Left kidney (tissue), 2 donors: ENCODE measurements around the gene LCA5L. TPM values are rescaled to one million over a fixed set of nuclear protein-coding genes. Genes with fewer than 3 reads are reported as not detected.
"Not testable (repeated sequence)": the region's sequence is repeated elsewhere in the genome, so short reads cannot be mapped to it uniquely, and the experiment has no call there.

Source experiments
- DNase-seq: peaks from one replicate; pipeline ENCODE4 v3.0.0-alpha.2; 2013
- polyA plus RNA-seq: library from polyadenylated mRNA; unstranded; fragments of 120-200 nt; gene quantifications from one replicate; pipeline ENCODE4 v1.2.1, GENCODE V29; 2013; ENCODE audit not compliant: insufficient read length

LCA5L gene
- polyA plus RNA-seq, 1 donor, result 7.0 TPM

DNA sequence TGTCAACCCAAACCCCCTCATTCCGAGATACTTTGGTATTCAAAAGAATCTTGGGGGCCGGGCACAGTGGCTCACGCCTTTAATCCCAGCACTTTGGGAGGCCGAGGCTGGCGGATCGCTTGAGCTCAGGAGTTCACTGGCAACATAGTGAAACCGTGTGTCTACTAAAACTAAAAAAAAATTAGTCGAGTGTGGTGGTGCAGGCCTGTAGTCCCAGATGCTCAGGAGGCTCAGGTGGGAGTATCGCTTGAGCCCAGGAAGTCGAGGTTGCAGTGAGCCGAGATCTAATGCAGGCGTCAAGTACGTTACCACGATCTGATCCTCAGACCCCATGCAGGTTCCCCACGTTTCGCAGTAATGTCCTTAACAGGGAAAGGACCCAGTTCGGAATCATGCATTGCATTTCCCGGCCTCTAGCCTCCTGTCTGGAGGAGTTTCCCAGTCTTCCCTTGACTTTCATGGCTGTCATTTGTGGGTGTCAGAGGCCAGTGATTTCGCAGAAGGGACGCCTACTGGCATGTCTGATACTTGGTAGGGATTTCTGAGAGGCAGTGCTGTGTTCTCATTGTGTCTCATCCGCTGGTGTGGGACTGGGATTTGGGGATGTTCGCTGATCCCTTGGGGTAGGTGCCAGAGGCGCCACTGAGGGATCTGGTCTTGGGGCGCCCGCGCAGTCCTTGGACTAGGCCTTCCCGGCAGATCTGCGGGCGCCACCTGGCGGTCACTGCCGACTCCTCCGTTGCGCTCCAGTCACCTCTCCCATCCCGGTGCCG, 57.4 kb downstream of the LCA5L start:
- DNase-seq, result peak; percentile 75

DNA sequence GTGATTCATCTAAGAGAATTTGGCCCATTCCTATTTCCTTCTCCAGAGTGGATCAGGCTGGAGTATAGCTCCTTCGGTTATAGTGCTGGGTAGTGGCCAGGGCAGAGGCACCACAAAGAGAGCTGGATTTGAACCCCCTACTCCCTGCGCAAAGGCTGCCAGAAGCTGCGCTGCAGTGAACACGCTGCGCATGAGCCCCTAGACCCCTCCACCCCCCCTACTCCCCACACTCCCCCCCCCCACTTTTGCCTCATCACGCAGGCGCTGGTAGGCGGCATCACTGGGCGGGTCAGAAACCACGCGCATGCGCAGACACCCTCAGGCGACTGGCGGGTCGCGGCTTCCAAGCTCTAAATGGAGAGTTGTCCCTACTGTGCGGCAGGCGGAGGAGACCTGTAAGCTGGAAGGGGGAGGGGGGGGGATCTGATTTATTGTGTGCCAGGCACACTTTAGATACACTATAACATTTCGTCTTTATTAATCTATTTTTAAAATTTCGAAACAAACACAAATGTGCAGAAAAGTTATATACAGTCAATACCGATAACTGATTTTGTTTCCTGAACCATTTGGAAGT, 58.0 kb downstream of the LCA5L start:
- DNase-seq, result peak; percentile 90

DNA sequence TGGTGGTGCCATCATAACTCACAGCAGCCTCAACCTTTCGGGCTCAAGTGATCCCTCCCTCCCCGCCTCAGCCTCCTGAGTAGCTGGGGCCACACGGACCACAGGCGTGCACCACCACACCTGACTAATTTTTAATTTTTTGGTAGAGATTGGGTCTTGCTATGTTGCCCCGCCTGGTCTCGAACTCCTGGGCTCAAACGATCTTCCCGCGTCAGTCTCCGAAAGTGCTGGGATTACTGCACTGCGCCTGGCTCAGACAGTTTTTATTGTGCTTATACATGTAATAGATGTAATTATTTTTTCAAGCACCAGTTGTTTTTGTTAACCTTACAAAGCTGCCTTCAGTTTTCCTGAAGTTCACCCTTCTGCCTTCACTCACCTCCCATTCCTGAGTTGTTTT, 58.7 kb downstream of the LCA5L start:
- no peak for DNase-seq

DNA sequence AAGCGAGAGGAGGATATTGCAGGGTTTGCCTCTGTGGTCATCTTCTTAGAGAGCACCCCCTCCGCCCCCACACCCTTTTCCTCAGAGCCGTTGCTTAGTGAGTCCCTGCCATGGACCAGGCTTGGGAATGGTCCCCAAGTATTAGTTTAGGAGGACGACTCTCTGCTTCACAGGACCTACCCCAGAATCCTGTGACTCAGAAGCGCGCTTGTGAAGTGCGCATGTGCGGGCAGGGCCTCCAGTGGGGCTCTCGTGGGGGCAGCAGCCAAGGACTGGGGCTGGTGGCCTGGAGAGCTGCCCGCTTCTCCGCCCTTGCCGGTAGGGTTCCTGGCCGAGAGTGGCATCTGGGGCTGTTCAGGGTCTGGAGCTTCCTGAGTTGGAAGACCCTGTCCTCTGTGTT, 59.4 kb downstream of the LCA5L start:
- DNase-seq, result no peak

DNA sequence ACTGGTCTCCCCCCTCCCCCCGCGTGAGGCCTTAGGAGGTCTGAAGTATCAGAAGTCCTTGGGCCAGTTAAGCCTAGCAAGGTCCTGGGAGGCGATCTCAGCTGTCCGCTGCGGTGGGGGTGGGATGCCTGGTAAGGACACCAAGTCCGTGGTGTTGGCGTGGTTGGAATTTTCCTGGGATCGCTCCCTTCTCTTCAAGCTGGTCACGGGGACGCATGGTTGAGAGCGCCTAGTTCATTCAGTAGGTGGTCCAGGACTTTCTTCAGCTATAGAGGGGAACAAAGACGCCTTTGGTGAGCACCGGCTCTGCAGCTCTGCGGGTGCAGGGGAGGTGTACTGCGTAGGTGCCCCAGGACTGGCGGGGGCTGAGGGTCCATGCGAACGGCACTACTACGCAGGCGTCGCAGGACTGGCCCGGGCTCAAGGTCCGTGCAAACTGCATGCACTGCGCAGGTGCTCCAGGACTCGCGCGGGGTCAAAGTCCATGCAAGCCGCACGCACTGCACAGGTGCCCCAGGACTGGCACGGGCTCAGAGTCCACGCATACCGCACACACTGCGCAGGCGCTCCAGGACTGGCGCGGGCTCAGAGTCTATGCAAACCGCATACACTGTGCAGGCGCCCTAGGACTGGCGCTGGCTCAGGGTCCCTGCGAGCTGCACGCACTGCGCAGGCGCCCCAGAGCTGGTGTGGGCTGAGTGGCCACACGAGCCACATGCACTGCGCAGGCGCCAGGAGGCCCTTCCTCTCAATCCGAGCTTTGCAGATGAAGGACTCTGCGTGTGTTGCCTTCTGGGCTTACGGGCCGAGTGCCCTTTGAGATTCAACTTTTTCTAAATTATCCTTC, 60.1 kb downstream of the LCA5L start:
- DNase-seq, result peak; percentile 75

DNA sequence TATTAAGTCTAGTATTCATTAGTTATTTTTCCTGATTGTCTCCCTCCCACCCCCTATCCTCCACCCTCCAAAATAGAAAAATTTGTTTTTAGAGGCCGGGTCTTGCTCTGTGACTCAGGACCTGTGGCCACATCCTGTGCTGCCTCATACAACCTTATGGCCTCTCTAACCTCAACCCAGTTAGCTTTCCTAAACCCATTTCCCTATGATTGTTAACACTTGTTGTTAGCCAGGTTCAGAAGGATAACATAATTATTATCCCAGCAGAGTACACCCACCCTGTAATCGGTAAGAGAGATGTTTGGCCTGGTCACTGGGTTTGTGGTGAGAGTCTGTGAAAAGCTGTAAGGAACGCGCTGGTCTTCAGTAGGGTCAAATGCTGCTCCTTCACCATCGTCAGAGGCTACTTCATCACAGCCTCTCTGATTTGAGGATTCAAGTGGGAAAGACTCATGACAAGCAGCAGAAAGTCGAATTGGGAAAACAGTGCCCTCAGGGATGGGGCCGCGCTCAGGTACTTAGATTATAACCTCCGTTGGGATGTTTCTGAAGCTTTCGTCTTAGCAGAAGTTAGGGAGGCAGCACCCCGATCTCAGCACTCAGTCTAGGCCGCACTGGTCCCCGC, 60.8 kb downstream of the LCA5L start:
- no peak for DNase-seq

DNA sequence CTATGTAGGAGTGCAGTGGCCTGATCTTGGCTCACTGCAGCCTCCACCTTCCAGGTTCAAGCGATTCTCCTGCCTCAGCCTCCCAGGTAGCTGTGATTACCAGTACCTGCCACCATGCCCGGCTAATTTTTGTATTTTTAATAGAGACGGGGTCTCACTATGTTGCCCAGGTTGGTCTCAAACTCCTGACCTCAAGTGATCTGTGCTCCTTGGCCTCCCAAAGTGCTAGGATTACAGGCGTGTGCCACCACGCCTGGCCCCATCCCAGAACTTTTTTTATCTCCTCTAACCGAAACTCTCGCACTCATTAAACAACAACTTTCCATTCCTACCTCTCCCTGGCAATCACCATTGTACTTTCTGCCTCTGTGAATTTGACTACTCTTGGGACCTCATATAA, 63.5 kb downstream of the LCA5L start:
- not testable (repeated sequence) for DNase-seq

DNA sequence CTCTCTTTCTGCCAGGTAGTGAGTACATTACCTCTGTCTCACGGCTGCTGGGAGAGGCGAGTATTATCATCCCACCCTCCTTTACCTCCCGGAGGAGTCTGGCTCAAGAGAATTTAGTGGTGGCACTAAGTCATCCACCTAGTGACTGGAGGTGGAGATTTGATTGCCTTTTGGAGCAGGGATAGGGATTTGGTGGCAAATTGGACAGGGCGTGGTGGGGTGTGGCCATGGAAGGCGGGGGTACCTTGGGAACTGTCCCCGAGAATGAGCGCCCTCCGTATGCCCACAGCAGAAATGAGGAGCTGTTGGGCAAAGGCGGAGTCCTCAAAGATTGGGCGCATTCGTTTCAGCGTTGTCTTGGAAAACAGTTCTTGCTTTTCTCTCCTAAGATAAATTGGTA, 64.6 kb downstream of the LCA5L start:
- DNase-seq, result no peak

DNA sequence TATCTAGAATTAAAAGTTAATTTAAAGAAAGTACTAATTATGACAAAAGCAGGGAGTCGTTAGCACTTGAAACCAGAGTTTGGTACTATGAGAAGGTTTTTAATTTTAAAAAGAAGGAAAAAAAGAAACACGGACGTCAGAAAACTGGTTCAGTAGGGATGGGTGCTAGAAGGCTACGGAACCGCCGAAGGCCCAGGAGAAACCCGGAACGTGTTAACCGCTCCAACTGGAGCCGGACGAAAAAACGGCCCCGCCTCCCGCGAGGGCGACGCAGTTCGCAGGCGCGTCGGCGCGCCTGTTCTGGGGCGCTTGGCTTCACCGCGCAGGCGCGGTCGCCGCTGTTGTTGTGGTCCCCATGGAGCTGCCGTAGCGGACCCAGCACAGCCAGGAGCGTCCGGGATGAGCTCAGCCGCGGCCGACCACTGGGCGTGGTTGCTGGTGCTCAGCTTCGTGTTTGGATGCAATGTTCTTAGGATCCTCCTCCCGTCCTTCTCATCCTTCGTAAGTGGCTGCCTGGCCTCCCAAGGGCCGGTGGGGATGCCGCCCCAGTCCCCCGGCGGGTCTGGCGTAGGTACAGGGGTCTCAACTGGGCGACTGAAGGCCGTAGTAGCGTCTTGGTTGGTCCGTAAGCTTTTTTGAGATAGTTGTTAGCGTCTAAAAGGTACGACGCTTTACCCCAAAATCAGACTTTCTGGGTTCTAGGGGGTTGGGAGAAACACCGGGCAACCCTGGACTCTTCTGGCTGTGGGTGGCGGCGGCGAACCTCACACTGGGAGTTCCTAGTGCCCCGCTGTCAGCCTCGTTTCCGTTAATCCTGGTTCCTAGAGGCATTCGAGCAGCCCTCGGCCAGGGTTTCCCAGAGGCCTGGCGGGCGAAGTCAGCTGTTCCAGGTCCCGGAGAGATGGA, 65.3 kb downstream of the LCA5L start:
- DNase-seq, result peak; percentile 92

DNA sequence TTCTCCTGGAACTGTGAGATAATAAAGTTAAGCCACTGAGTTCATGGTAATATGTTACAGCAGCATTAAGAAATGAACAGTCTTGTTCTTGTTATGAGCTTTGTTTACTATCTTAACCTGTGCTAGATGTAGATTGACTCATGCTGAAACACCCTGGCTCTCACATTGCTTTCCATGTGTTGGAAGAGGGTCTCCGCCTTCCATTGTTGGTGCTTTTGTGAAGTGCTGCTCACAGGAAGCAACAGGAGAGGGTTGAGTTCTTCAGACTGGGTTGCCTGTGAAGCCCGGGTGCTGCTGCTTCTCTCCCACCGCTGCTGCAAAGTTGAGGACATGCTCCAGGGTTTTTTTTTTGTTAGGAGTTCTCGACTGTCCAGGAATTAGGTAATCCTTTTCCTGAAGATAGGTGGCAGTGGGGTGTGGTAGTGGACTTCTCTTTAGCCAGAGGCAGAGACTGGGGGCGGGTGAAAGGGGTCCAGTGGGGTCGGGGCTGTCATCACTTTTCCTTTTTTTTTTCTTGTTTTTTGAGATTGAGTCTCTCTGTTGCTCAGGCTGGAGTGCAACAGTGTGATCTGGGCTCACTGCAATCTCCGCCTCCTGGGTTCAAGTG, 68.0 kb downstream of the LCA5L start:
- DNase-seq, result no peak

DNA sequence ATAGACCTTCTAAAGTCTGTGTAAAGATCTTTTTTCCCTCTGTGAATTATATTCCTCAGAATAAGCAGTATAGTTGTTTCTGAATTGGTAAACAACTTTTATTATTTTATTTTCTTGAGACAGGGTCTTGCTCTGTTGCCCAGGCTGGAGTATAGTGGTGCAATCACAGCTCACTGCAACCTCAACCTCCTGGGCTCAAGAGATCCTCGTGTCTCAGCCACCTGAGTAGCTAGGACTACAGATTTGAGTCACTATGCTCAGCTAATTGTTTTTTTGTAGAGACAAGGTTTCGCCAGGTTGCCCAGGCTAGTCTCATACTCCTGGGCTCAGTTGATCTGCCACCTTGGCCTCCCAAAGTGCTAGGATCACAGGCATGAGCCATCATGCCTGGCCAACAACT, 70.1 kb downstream of the LCA5L start:
- no peak for DNase-seq

DNA sequence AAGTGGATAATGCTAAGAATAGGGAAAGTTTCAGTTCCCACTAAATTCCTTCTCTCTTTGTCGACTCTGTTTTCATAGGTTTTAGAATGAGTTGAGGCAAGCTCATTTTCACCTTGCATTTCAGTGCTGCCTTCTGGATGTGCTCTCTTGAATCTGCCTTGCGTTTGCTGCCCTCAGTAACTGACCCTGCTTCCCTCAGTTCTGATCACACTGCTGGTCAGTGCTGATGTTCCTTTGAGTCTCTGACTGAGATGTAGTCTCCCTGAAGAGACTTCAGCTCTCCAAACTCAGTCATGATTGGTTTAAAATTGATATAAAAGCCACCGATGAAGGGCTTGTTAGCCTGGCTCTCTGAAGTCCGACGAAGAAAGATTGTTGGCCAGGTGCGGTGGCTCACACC, 71.5 kb downstream of the LCA5L start:
- DNase-seq, result no peak

DNA sequence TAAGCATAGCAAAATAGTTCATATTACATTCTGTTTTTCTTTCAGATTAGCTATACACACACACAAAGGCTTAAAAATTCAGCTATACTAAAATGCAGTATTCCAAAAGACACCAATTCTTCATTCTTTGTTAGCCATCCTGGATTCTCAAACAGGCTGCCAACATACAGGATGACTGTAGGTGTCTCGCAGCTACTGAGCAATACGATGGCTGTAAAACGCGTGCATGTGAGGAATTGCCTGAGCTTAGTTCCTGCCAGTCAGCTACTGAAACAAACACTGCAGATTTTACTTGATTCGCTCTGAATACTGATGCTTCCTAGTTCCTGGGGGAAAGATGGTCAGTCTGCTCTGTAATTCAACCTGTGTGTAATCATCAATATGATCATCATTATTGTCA, 71.9 kb downstream of the LCA5L start:
- no peak for DNase-seq

DNA sequence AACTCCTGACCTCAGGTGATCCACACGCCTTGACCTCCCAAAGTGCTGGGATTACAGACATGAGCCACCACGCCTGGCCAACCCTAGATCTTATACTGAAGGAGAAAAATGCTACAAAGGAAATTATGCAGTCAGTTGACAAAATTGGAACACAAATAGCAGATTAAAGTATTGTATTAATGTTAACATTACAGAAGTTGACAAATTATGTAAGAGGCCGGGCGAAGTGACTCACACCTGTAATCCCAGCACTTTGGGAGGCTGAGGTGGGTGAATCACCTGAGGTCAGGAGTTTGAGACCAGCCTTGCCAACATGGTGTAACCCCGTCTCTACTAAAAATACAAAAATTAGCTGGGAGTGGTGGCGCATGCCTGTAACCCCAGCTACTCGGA, 75.7 kb downstream of the LCA5L start:
- not testable (repeated sequence) for DNase-seq

DNA sequence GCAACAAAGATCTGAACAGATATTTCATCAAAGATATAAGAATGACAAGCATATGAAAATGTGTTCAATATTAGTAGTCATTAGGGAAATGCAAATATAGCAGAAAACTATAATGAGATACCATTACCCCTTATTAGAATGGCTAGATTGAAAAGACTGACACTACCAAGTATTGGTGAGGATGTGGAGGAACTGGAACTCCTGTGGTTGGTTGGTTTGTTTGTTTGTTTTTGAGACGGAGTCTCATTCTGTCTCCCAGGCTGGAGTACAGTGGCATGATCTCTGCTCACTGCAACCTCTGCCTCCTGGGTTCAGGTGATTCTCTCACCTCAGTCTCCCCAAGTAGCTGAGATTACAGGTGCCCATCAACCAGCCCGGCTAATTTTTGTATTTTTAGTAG, 77.8 kb downstream of the LCA5L start:
- no peak for DNase-seq

DNA sequence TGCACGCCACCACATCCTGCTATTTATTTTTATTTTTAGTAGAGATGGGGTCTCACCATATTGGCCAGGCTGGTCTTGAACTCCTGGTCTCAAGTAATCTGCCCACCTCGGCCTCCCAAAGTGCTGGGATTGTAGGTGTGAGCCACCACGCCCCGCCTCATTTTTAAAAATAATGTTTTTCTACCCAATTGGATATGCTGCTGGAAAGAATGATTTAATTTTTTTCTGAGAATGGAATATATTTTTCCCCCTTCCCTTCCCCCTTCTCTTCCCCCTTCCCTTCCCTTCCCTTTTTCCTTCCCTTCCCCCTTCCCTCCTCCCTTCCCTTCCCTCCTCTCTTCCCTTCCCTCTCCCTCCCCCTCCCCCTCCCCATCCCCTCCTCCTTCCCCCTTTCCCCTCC, 79.0 kb downstream of the LCA5L start:
- DNase-seq, result no peak

DNA sequence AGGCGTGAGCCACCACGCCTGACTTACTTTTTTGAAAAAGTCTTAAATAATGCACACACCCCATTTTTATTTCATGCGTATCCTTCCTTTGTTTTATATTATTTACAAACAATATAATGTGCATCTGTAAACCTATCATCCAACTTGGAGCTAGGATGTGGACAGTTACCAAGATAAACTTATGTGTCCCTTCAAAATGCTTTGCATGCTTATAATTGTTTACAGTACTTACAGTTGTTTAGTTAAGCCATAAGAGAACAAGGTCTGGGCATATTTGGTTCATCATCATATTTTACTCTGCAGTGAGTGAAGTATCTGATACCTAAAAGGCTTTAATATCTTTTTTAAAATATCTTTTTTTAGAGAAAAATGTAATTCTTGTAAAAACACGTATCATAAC, 80.6 kb downstream of the LCA5L start:
- DNase-seq, result no peak

DNA sequence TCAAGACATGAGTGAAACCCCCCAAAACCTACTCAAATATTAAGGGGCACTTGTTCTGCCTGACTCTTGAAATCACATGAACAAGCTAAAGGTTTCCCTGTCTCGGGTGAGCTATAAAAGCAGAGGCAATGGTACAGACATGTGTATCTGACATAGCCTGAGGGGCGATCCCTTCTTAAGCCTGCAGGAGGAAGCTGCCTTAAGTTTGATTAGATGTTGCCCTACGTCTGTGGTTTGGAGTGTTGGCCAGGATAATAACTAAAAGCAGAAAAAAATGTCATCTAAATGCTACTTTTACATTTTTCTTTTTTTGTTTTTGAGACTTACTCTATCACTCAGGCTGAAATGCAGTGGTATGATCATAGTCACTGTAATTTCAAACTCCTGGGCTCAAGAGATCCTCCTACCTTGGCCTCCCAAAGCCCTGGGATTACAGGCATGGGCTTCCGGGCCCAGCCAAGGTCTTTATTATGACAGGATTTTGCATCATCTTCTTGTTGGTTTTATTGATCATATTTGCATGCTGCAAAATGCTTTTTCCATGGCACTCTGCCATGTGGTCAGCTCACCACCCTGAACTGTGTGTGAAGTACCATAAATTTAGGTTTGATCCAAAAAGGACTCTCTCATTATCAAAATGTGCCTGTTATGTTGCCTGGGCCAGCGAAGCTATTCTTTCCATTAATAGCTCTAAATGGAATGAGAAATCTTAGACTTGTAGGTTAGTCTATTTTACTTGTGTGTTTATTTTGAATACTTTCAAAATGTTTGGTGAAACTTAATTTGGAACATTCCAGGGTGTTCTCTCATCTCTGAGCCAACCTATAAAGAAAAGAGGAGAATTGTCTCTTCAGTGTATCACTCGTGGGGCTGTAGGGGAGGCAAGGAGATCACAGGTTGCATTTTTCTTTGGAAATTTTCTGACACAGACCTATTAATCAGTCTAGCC, 81.7 kb downstream of the LCA5L start:
- no peak for DNase-seq

DNA sequence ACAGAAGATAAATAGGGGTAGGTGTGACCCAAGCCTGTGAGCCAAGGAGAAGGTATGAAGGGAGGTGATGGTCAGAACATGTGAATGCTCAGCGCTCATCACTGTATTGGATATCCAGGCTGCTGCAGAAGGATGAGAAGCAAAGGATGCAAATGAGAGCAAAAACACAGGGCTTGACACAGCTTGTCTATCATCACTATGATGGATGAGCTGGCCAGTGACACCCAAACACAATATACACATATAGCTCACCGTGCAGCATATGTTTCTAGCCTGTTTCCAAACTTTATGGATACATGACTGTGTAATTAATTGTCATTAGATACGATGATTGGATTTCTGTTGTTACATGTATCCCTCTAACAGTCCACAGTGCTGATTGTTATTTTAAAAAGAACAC, 82.8 kb downstream of the LCA5L start:
- no peak for DNase-seq

DNA sequence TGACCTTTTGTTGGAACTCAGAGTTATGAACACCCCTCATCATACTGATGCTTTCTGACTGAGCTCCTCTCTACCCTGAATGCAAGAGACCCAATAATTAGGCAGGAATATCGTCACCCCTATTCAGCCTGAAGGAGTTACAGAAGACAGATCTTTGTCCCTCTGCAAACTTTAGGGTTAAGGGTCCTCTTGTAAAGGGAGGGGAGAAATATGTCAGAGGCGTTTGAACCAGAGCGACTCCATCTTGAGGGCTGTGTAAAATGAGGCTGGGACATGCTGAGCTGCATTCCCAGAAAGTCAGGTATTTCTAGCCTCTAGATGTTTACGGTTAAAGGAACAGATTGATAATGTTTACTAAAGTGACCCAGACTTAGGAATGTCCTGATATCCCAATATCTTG, 86.2 kb downstream of the LCA5L start:
- no peak for DNase-seq
